ENCODE measurements around the gene TOM1L2.

The TOM1L2 gene

GRCh38 chr17:17871913-17872312 is 100.3 kb downstream of the TOM1L2 start:
- no peak for DNase-seq

DNA sequence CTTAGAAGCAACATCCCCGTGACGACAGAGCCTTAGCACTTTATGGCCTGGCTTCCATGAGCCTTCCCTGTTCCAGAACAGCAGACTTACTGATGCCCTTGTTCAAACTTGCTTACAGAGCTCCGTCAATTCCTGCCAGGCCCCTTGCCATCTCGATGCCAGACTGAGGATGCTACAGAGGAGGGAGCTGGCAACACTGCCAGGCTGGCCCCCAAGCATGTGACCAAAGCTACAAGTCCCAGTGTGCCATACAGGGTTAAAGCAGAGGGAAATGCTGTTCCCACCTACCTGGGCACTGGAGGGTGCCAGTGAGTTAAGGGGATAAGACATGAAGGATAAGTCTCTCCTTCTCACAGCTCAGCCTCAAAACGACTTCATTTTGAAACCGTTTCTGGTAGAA is 102.0 kb downstream of the TOM1L2 start:
- DNase-seq, result no peak

DNA sequence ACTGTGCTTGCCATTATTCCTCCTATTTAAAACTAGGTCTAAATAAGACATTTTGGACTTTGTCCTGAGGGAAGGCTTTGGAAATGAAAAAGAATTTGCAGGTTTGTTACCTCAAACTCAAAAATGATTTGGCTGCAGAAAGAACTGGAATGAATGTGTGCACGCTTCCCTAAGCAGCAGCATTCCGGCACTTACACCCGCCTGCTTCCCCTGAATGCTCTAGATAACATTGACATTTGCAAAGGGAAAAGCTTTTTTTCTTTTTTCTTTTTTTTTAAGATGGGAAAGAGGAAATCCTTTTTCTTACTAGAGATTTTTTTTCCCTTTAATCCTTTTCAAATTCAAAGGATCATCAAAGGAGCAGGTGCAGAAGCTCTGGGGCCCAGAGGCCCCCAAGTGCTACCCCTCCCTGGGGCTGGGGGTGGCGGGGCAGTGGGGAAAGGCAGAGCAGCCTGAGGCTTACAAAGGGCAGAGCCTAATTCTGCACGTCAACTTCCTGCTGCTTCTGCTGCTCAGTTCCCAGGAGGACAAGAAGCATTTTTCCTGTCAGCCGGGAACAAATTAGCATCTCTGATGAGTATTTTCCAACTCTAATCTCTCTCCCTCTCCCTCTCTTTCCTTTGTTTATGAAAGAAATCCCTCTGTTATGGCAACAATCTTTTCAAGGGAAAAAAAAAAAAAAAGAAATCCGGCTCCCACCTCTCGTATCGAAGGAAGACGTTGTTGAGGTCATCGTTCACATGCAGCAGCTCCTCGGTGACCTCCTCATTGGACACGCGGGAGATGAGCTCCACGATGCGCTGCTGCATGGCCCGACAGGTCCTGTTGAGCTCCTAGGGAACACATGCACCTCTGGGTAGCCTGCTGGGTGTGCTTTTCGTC is 103.3 kb downstream of the TOM1L2 start:
- no peak for DNase-seq

- DNase-seq, result no peak
Observed at GRCh38 chr17:17866897-17867296, 105.3 kb downstream of the TOM1L2 start.

DNA sequence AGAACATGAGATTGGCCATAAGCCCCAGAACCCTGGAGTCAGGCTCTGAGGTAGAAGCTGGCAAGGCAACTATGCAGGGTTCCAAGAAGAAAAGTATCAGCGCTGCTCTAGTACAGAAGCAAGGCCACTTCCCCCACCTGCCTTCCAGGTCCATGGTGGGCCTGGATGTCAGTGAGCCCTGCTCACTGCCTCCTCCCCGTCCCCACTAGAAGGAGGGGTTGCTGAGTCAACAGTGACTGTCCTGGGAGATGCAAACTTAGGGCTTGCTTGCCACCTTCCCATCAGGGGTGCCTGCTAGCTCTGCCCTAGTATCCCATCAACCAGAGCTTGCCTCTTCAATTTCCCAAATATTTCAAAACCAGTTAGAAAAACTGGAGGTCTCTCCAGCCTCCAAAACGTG is 105.8 kb downstream of the TOM1L2 start:
- no peak for DNase-seq

GRCh38 chr17:17865035-17865434 is 107.2 kb downstream of the TOM1L2 start:
- DNase-seq, result no peak

DNA sequence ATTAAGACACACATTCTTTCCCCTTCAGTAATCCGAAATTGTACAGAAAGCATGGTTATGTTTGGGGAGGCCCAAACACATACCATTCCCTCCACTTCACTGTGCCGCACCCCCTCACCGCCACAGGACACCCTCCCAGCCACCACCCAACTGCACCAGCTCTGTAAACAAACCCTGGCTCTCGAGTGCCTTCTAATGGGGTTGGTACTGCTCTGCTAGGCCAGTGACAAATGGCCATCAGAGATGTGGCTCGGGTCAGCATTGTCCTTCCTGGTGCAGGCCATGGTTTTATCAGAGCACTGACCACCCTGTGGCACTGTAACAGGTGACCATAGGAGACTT is 111.5 kb downstream of the TOM1L2 start:
- no peak for DNase-seq

GRCh38 chr17:17859909-17860765 is 112.1 kb downstream of the TOM1L2 start:
- peak; percentile 73 for DNase-seq

GRCh38 chr17:17857496-17857895 is 114.7 kb downstream of the TOM1L2 start:
- DNase-seq, result no peak

GRCh38 chr17:17856386-17856785 is 115.8 kb downstream of the TOM1L2 start:
- DNase-seq, result no peak

DNA sequence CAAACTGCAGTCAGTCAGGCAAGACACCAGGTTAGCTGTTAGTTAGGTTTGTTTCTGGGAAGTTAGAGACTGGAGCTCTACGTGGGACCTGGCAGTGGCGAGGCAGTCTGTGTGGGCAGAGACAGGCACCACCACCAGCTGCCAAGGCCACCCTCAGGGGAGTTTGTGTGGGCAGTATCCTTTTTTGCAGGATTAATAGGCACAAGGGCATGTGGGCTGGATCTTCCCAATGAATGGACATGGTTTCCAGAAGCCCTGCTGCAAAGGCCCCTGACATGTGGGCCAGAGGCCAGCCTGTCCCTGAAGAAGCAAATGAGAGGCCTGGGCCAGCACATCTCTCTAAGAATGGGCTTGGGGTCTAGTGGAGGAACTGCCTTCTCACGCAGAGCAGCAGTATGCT is 116.2 kb downstream of the TOM1L2 start:
- DNase-seq, result no peak

DNA sequence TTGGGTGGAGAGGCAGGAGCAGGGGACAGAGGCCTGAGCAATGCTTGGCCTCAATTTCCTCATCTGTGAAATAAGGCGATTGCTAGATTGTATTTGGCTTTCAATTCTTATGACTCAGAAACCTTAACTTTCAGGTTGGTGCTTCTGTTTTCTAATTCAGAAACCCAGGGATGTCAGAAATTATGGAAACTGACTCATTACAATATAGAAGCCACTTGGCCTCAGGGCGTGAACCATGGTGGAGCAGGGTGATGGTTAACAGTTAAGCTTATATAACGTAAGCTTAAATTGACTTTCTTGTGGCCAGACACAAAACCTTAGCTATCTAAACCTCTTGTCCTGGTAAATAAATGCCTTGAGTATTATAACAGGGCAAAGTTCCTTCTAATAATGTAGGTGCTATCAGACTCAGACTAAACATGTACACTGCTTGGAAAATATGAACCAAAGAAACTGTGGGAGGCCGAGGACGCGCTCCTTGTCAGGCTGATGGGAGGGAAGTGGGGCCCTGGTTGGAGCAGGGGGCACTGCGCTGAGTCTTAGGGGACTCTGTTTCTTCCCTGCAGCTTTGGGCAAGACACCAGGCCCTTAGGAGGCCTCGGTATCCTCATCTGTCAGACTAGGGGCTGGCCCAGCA is 118.3 kb downstream of the TOM1L2 start:
- no peak for DNase-seq

GRCh38 chr17:17852930-17853329 is 119.3 kb downstream of the TOM1L2 start:
- DNase-seq, result no peak

DNA sequence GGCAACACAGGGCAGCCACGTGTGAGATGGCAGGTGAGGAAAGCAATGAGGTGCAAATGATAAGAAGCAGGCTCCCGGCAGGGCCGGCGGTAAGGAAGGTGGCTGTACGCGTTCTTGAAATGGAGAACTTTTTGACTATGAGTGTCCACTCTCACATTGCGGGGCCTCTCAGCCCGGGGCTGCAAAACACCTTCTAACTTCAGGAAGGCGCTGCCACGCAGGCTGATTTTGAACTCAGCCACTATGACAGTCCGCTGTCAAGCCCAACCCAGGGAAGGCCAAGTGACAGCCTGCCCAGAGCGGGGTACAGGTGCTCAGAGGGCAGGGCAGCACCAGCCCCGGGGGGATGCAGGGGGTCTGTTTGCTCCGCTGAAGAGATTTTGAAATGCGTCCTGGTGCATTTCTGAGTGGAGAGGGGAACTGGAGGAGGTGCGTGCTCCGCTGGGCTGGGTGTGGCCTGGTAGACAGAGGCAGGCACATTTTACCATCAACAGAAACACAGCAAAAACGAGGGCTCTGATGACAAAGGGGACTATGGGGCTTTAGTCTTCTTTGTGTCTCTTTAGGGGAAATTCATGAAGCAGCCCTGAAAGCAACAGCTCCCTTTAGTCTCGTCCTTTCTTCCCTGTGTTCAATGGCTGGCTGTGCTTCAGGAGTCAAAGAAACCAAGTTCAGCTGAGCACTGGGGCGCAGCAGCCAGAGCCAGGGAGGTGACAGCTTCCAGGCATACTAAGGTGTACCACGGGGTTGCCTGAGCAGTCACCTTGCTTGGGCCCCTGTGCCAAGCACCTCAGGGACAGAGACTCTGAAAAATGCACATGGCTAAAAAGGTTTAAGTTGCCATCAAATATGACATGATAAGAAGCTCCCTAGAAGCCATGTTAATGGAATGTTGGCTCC is 120.8 kb downstream of the TOM1L2 start:
- DNase-seq, result no peak

DNA sequence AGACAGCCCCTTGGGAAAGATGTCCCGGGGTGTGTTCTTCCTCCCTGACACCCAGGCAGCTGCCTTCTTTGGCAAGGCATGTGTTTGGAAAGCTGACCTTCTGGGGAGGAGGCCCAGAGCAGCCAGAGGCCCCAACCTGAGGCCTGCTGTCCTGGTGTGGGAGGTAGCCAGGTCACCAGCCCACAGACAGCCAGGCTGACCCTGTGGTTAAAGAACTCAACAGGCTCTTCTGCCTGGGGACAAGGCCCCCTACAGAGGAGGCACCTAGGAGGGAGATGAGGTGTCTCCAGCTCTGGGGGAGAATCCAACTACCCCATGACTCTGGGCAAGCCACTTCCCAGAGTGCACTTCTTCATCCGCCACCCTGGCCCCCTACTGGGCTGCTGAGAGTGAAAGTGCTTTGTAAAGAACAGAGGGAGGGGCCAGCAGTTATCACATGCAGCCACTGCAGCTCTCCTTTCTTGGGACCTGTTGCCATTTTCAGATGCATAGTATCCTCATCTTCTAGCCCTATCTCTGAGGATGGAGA is 122.3 kb downstream of the TOM1L2 start:
- peak; percentile 63 for DNase-seq

- peak; percentile 81 for DNase-seq
Observed at GRCh38 chr17:17849147-17849820, 122.9 kb downstream of the TOM1L2 start.

GRCh38 chr17:17848311-17849082 is 123.7 kb downstream of the TOM1L2 start:
- DNase-seq, result no peak

GRCh38 chr17:17847726-17848125 is 124.5 kb downstream of the TOM1L2 start:
- DNase-seq, result no peak

GRCh38 chr17:17847118-17847689 is 125.0 kb downstream of the TOM1L2 start:
- DNase-seq, result no peak

- no peak for DNase-seq
Observed at GRCh38 chr17:17846645-17847044, 125.6 kb downstream of the TOM1L2 start.

All from activated CD8-positive, alpha-beta memory T cell treated with anti-CD3 and anti-CD28 coated beads, Interleukin-2, amount 50 U/mL, for 4 hours (primary cell).